ENCODE results near the gene AGAP5.
"Not testable (repeated sequence)": the region's sequence is repeated elsewhere in the genome, so short reads cannot be mapped to it uniquely, and the experiment has no call there.

GRCh38 chr10:73663621-73664020 is 34.3 kb downstream of the AGAP5 start:
- not testable (repeated sequence) for TF ChIP-seq EZH2 (IDR thresholded peaks at IDR 0.05; ENCODE audit: insufficient read depth, poor library complexity, severe bottlenecking); EZH2phosphoT487 (IDR thresholded peaks at IDR 0.05; ENCODE audit: insufficient read depth, low read depth)
